HepG2 (cell line): ENCODE data around the gene DEPDC5. TPM values are rescaled to one million over a fixed set of nuclear protein-coding genes. Genes with fewer than 3 reads are reported as not detected.

Experiments
- FOXC1 ChIP-seq: sonication (generic); formaldehyde crosslinking; IDR thresholded peaks from 2 replicates; pipeline ENCODE4 v1.8.0; 2022; ENCODE audit warnings: mild to moderate bottlenecking, missing genetic modification reagents, borderline replicate concordance
- HHEX ChIP-seq: IDR thresholded peaks from 2 replicates; pipeline ENCODE4 v1.6.1; 2016; ENCODE audit warnings: control low read depth
- HMG20B ChIP-seq: conservative IDR thresholded peaks from 2 replicates; pipeline ENCODE4 v1.6.1; 2016; ENCODE audit warnings: missing genetic modification reagents, missing compliant biosample characterization
- LRRFIP1 ChIP-seq: sonication (generic); formaldehyde crosslinking; conservative IDR thresholded peaks from 2 replicates; pipeline ENCODE4 v1.4.0; 2020; ENCODE audit warnings: missing genetic modification reagents
- RERE ChIP-seq: IDR thresholded peaks from 2 replicates; pipeline ENCODE4 v1.6.1; 2016; ENCODE audit warnings: low read depth, missing genetic modification reagents, missing compliant biosample characterization
- ZMYM3 ChIP-seq: sonication (generic); formaldehyde crosslinking; IDR thresholded peaks from 2 replicates; pipeline ENCODE4 v1.5.1; 2020; ENCODE audit warnings: mild to moderate bottlenecking, missing genetic modification reagents
- ZNF142 ChIP-seq: sonication (generic); formaldehyde crosslinking; IDR thresholded peaks from 2 replicates; pipeline ENCODE4 v1.4.0; 2020; ENCODE audit warnings: missing genetic modification reagents
- ZNF609 ChIP-seq: sonication (generic); formaldehyde crosslinking; IDR thresholded peaks from 2 replicates; pipeline ENCODE4 v1.4.0; 2020; ENCODE audit warnings: mild to moderate bottlenecking, missing genetic modification reagents, borderline replicate concordance
- ZSCAN22 ChIP-seq: sonication (generic); formaldehyde crosslinking; IDR thresholded peaks from 2 replicates; pipeline ENCODE4 v1.4.0; 2020; ENCODE audit warnings: mild to moderate bottlenecking, missing genetic modification reagents
- polyA plus RNA-seq, 8 experiments: library from polyadenylated mRNA; depleted of rRNA in 3 of 8; stranded (reverse) in 7 of 8; unstranded in 1 of 8; fragments of >200 nt; fragmentation: Illumina TruSeq in 4 of 8; extraction: Trizol in 4 of 8; gene quantifications; 2 replicates each; pipeline versions ENCODE4 v1.2.1 to v1.2.3, GENCODE V29; 2011 to 2016; ENCODE audit warnings: low read depth in 4 of 8, missing spikeins in 1 of 8, mixed read lengths in 1 of 8; ENCODE audit not compliant: insufficient read depth in 1 of 8
- total RNA-seq, 5 experiments: library from RNA; depleted of rRNA; stranded (reverse); fragments of >200 nt; fragmentation: Illumina TruSeq; extraction: Trizol; gene quantifications; 2 replicates each; pipeline ENCODE4 v1.2.3, GENCODE V29; 2016; ENCODE audit warnings: low read depth in 1 of 5

The DEPDC5 gene
- total and polyA plus RNA-seq, 2 of the 13 experiments (the other 11 are each of a cell fraction or from before 2014, with no cell fraction given), result 9.8 to 12.4 TPM

GRCh38 chr22:31812977-31813605 is 59.3 kb downstream of the DEPDC5 start (continued):
- TF ChIP-seq ZSCAN22 (no peak), FOXC1 (CRISPR knock-in tag) (no peak), ZNF609 (peak; percentile 77; the same call in 1 of the 2 replicates), ZMYM3 (CRISPR knock-in tag) (no peak), HMG20B (CRISPR knock-in tag) (no peak), HHEX (CRISPR knock-in tag) (peak; percentile 91), ZNF142 (CRISPR knock-in tag) (no peak), RERE (CRISPR knock-in tag) (peak; percentile 84; the same call in 1 of the 2 replicates), LRRFIP1 (CRISPR knock-in tag) (no peak)
